Left ventricle myocardium inferior (tissue), 1 donor: ENCODE data around the gene MAGEA2B. TPM values are rescaled to one million over a fixed set of nuclear protein-coding genes. Genes with fewer than 3 reads are reported as not detected.
"Not testable (repeated sequence)": the region's sequence is repeated elsewhere in the genome, so short reads cannot be mapped to it uniquely, and the experiment has no call there.

Source experiments
- DNase-seq: peaks from one replicate; pipeline ENCODE4 v3.0.0-alpha.2; 2020
- H3K27ac ChIP-seq: fragments of 200-600 bp; replicated peaks from 2 replicates; pipeline ENCODE4 v1.8.0; 2021
- H3K27me3 ChIP-seq: fragments of 200-600 bp; 2 replicates; pipeline ENCODE4 v1.8.0; 2021; ENCODE audit warnings: low read depth
- H3K36me3 ChIP-seq: fragments of 200-600 bp; 2 replicates; pipeline ENCODE4 v1.8.0; 2021
- H3K4me1 ChIP-seq: fragments of 200-600 bp; 2 replicates; pipeline ENCODE4 v1.8.0; 2021
- H3K4me3 ChIP-seq: fragments of 200-600 bp; 2 replicates; pipeline ENCODE4 v1.8.0; 2021; ENCODE audit warnings: mild to moderate bottlenecking, moderate library complexity
- H3K9me3 ChIP-seq: fragments of 200-600 bp; replicated peaks from 2 replicates; pipeline ENCODE4 v1.8.0; 2021
- CTCF ChIP-seq: fragments of 200-600 bp; IDR thresholded peaks from 2 replicates; pipeline ENCODE4 v1.8.0; 2021; ENCODE audit warnings: antibody characterized with exemption, mild to moderate bottlenecking, borderline replicate concordance
- intact Hi-C: fragments of 100-400 bp; cut with micrococcal nuclease; formaldehyde crosslinking; loops from one replicate; pipeline ENCODE4 v1.11.0; 2022
- long read RNA-seq: library from polyadenylated mRNA; unstranded; transcript quantifications from one replicate; pipeline ENCODE4 v2.0.0, GENCODE V29; 2021
- total RNA-seq: library from RNA; stranded (reverse); fragmentation: NEBNext Ultra II Directional; extraction: Animal tissue kit (Norgen Biotek cat#: 25700); gene quantifications from one replicate; pipeline ENCODE4 v1.2.1, GENCODE V29; 2021
- donor health status: DM: no; HTN: yes; CAD: no; lungs with severe emphysema.

MAGEA2B gene
- total RNA-seq = not detected
- long read RNA-seq = 0 reads

GRCh38 chrX:152713815-152714787 lies at the start of gene MAGEA2B:
Gene MAGEA2B (plus strand): TSS chrX:152714628. CDS start chrX:152717107, 2,479 bp downstream.
- H3K27ac ChIP-seq, H3K4me3 ChIP-seq, H3K27me3 ChIP-seq, H3K4me1 ChIP-seq, intact Hi-C loops, H3K9me3 ChIP-seq, DNase-seq, H3K36me3 ChIP-seq: not testable (repeated sequence)

DNA sequence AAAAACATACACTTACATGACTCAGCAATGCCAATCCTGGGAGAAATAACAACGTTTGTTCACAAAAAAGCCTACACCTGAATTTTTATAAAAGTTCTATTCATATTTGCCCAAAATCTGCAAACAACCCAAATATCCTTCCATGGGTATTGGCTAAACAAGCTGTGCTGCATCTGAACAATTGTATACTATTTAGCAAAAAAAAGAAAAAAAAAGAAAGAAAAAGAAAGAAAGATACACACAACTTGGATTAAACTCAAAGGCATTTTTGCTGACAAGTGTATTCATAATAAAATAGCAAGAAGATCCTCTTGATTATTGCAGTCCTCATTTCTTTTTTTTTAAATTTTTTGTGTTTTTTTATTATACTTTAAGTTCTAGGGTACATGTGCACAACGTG lies 40.3 kb upstream of the MAGEA2B start:
- no peak overlapping the region for H3K4me3 ChIP-seq
- intact Hi-C loops = no loop called here
- no peak for TF ChIP-seq CTCF
- no peak for DNase-seq
- no peak overlapping the region for H3K27ac ChIP-seq
- H3K27me3 ChIP-seq = no peaks in the 10 kb centered on the region
- no peaks in the 10 kb centered on the region for H3K9me3 ChIP-seq
- no peaks in the 10 kb centered on the region for H3K4me1 ChIP-seq
- no peaks in the 10 kb centered on the region for H3K36me3 ChIP-seq

DNA sequence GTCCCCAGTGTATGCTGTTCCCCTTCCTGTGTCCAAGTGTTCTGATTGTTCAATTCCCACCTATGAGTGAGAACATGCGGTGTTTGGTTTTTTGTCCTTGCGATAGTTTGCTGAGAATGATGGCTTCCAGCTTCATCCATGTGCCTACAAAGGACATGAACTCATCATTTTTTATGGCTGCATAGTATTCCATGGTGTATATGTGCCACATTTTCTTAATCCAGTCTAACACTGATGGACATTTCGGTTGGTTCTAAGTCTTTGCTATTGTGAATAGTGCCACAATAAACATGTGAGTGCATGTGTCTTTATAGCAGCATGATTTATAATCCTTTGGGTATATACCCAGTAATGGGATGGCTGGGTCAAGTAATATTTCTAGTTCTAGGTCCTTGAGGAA lies 39.8 kb upstream of the MAGEA2B start:
- H3K4me1 ChIP-seq, H3K4me3 ChIP-seq, DNase-seq, H3K27me3 ChIP-seq, H3K36me3 ChIP-seq, H3K9me3 ChIP-seq, intact Hi-C loops, H3K27ac ChIP-seq: not testable (repeated sequence)

- intact Hi-C loops, DNase-seq: not testable (repeated sequence)
Measured at GRCh38 chrX:152681012-152681411, 33.4 kb upstream of the MAGEA2B start.

DNA sequence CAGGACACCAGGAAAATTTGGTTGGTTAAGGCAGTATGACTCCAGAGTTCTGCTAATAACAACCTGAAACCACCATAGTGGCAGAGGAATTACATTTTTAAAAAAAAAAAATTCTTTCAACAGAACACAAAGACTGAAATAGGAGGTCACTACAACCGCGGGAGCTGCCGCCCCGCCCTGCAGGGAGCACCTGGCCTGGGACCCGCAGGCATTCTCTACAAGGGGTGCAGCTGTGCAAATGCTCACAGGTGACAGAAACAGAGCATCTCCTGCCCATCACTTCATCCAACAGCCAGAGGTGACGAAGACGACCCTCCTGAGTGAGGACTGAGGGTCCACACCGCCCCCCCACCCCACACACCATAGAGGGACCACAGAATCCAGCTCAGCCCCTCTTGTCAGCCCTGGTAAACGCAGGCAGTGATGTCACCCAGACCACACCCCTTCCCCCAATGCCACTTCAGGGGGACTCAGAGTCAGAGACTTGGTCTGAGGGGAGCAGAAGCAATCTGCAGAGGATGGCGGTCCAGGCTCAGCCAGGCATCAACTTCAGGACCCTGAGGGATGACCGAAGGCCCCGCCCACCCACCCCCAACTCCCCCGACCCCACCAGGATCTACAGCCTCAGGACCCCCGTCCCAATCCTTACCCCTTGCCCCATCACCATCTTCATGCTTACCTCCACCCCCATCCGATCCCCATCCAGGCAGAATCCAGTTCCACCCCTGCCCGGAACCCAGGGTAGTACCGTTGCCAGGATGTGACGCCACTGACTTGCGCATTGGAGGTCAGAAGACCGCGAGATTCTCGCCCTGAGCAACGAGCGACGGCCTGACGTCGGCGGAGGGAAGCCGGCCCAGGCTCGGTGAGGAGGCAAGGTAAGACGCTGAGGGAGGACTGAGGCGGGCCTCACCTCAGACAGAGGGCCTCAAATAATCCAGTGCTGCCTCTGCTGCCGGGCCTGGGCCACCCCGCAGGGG lies 16.2 kb upstream of the MAGEA2B start, which contains the start of gene MAGEA3:
MAGEA3 (plus strand) TSS at position 843 of the 980 bp plus-strand sequence. CDS start 2,039 bp downstream, outside the sequence.
- H3K36me3 ChIP-seq, H3K4me1 ChIP-seq, DNase-seq, H3K4me3 ChIP-seq, H3K27me3 ChIP-seq, H3K27ac ChIP-seq, H3K9me3 ChIP-seq, intact Hi-C loops: not testable (repeated sequence)

More at GRCh38 chrX:152681012-152681411, 33.4 kb upstream of the MAGEA2B start:
- H3K4me1 ChIP-seq, H3K36me3 ChIP-seq, H3K9me3 ChIP-seq, H3K27me3 ChIP-seq, H3K4me3 ChIP-seq, H3K27ac ChIP-seq: not testable (repeated sequence)

DNA sequence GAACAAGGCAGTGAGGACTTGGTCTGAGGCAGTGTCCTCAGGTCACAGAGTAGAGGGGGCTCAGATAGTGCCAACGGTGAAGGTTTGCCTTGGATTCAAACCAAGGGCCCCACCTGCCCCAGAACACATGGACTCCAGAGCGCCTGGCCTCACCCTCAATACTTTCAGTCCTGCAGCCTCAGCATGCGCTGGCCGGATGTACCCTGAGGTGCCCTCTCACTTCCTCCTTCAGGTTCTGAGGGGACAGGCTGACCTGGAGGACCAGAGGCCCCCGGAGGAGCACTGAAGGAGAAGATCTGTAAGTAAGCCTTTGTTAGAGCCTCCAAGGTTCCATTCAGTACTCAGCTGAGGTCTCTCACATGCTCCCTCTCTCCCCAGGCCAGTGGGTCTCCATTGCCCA lies 14.0 kb upstream of the MAGEA2B start:
- DNase-seq, intact Hi-C loops: not testable (repeated sequence)

DNA sequence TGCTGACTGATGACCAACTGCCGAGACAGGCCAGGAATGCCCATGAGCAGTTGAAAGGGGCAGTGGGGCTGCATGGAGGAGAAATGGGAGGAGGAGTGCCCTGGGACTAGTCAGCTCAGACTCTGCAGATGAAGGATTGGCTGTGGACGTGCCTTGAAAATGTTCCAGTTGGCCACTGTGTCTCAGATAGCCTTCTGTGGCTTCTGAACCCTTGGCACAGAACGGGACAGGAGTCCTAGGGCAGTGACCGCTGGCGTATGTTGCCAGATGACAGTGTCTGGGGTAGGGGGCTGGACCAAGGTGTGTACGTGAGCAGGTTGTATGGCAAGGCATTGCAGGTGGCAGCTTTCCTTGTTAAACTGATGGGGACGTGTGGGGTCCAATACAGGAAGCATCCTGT lies 7.9 kb upstream of the MAGEA2B start:
- H3K4me1 ChIP-seq, H3K36me3 ChIP-seq, DNase-seq, H3K27me3 ChIP-seq, intact Hi-C loops, H3K9me3 ChIP-seq, H3K27ac ChIP-seq, H3K4me3 ChIP-seq: not testable (repeated sequence)

More for the DNA sequence above, 14.0 kb upstream of the MAGEA2B start:
- not testable (repeated sequence) for H3K27ac ChIP-seq, H3K4me1 ChIP-seq, H3K36me3 ChIP-seq, H3K9me3 ChIP-seq, H3K4me3 ChIP-seq, H3K27me3 ChIP-seq

DNA sequence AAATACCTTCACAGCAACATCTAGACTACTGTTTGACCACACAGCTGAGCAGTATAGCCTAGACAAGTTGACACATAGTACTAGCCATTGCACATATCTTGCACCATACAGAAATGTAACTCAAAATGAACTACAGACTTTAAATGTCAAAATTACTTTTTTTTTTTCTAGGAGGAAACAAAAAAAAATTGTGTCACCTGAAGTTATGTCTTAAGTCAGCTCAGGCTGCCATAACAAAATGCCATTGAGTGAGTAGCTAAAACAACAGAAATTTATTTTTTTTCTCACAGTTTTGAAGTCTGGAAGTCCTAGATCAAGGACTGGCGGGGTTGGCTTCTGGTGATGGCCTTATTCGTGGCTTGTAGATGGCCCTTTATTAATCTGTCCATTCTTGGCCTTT lies 5.3 kb upstream of the MAGEA2B start, which contains the start of gene CSAG2:
CSAG2 (minus strand) TSS at position 101 of the 400 bp plus-strand sequence. CDS start 161 bp downstream, outside the sequence.
- H3K9me3 ChIP-seq, DNase-seq, H3K36me3 ChIP-seq, H3K4me3 ChIP-seq, intact Hi-C loops, H3K27me3 ChIP-seq, H3K27ac ChIP-seq, H3K4me1 ChIP-seq: not testable (repeated sequence)

DNA sequence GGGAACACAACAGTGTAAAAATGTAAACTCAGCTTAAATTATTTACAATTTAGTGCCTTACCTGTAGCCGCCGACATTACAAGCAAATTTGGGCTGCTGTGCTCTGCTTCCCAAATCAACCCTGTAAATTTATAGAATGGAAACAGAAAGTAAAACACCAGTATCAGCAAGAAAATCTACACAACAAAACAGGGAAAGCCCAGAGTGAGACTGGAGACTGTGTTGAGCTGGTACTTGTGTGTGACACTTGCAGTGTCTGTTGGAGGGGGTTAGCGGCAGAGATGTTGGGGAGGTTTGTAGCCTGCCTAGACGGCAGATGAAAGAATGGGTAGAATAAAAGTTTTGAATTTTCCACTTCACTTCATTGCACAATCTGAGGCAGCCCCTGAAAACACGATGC lies 1.2 kb upstream of the MAGEA2B start:
- H3K27ac ChIP-seq, H3K9me3 ChIP-seq, intact Hi-C loops, DNase-seq, H3K4me1 ChIP-seq, H3K27me3 ChIP-seq, H3K36me3 ChIP-seq, H3K4me3 ChIP-seq: not testable (repeated sequence)
